Endothelial cell of umbilical vein (primary cell): ENCODE results near the gene ATP9B. TPM values are rescaled to one million over a fixed set of nuclear protein-coding genes. Genes with fewer than 3 reads are reported as not detected.

ENCODE experiments used
- BruUV-seq: library from RNA; stranded (reverse); fragments of 400-500 nt; replicated peaks from 2 replicates; lab custom pipeline; 2021; lab: Mats Ljungman, UMichigan
- CTCF ChIA-PET: fragments of 300-600, 350-600 bp; sonication (Branson Sonifier 250); formaldehyde crosslinking; loops from one replicate; lab custom pipeline; 2021; ENCODE audit warnings: antibody characterized with exemption, inconsistent platforms; lab: Charles Lee
- POLR2A ChIA-PET: fragments of 300-600, 350-600 bp; sonication (Branson Sonifier 250); formaldehyde crosslinking; loops from one replicate; lab custom pipeline; 2021; ENCODE audit warnings: antibody characterized with exemption, inconsistent platforms; lab: Charles Lee
- DNase-seq: peaks from one replicate; pipeline ENCODE4 v3.0.0-alpha.2; 2011; ENCODE audit warnings: low read depth, low spot score
- FAIRE-seq: peaks from 2 replicates; lab custom pipeline; 2011; peaks lifted over from hg19 to GRCh38; lab: Jason Lieb, UNC
- H2AFZ ChIP-seq: 2 replicates; pipeline ENCODE4 v1.6.0; 2012; ENCODE audit warnings: low read depth, low read length, control low read depth, inconsistent platforms
- H3K27ac ChIP-seq: 2 replicates; pipeline ENCODE4 v1.5.1; 2011; ENCODE audit warnings: low read depth, mild to moderate bottlenecking, control low read depth, low read length, moderate library complexity; ENCODE audit not compliant: insufficient read depth
- H3K27me3 ChIP-seq, 2 experiments: 2 replicates each; pipeline versions ENCODE4 v1.6.0 to v1.6.1; 2011; ENCODE audit warnings: low read length in 2 of 2, mixed read lengths in 1 of 2; ENCODE audit not compliant: control insufficient read depth in 2 of 2, insufficient read depth in 2 of 2
- H3K36me3 ChIP-seq, 2 experiments: 2 replicates in 1 of 2; 3 replicates in 1 of 2; pipeline ENCODE4 v1.5.1; 2011; ENCODE audit warnings: low read length in 2 of 2, mild to moderate bottlenecking in 1 of 2, moderate library complexity in 1 of 2; ENCODE audit not compliant: control insufficient read depth in 2 of 2, insufficient read depth in 2 of 2; ENCODE audit errors: extremely low read depth in 1 of 2
- H3K4me1 ChIP-seq: 3 replicates; pipeline ENCODE4 v1.5.1; 2011; ENCODE audit warnings: mild to moderate bottlenecking, low read length; ENCODE audit not compliant: control insufficient read depth, insufficient read depth; ENCODE audit errors: extremely low read depth
- H3K4me2 ChIP-seq: 2 replicates; pipeline ENCODE4 v1.6.1; 2011; ENCODE audit warnings: low read length, control low read depth, mixed read lengths; ENCODE audit not compliant: insufficient read depth
- H3K4me3 ChIP-seq, 3 experiments: fragments of 200-600 bp in 1 of 3; sonication (generic), shearing (Covaris generic) in 1 of 3; replicated peaks in 1 of 3; 2 replicates each; pipeline ENCODE4 v1.5.1; 2011 to 2016; ENCODE audit warnings: control low read depth in 3 of 3, low read length in 3 of 3, mild to moderate bottlenecking in 2 of 3, inconsistent platforms in 1 of 3, low read depth in 1 of 3, moderate library complexity in 1 of 3; ENCODE audit not compliant: insufficient read depth in 1 of 3
- H3K79me2 ChIP-seq: 2 replicates; pipeline ENCODE4 v1.6.0; 2012; ENCODE audit warnings: low read length, inconsistent platforms; ENCODE audit not compliant: control insufficient read depth, insufficient read depth
- H3K9ac ChIP-seq: replicated peaks from 2 replicates; pipeline ENCODE3; 2011; ENCODE audit warnings: low read length, control low read depth; ENCODE audit not compliant: insufficient read depth; ENCODE audit errors: extremely low read depth
- H3K9me1 ChIP-seq: replicated peaks from 3 replicates; pipeline ENCODE4 v1.6.0; 2011; ENCODE audit warnings: mild to moderate bottlenecking, low read length; ENCODE audit not compliant: control insufficient read depth, insufficient read depth; ENCODE audit errors: extremely low read depth
- H3K9me3 ChIP-seq: replicated peaks from 2 replicates; pipeline ENCODE4 v1.5.1; 2012; ENCODE audit warnings: low read length, inconsistent platforms; ENCODE audit not compliant: control insufficient read depth, insufficient read depth
- H4K20me1 ChIP-seq: replicated peaks from 2 replicates; pipeline ENCODE3; 2011; ENCODE audit warnings: mild to moderate bottlenecking, low read length; ENCODE audit not compliant: control insufficient read depth, insufficient read depth; ENCODE audit errors: extremely low read depth
- EZH2 ChIP-seq: IDR thresholded peaks from 2 replicates; pipeline ENCODE4 v1.6.1; 2012; ENCODE audit warnings: borderline replicate concordance, low read depth, mild to moderate bottlenecking, moderate library complexity, low read length, inconsistent platforms; ENCODE audit not compliant: severe bottlenecking
- FOS ChIP-seq: IDR thresholded peaks from 2 replicates; pipeline ENCODE4 v1.6.1; 2011; ENCODE audit warnings: mild to moderate bottlenecking, low read length, moderate library complexity, borderline replicate concordance; ENCODE audit not compliant: insufficient read depth
- GATA2 ChIP-seq: IDR thresholded peaks from 2 replicates; pipeline ENCODE4 v1.7.0; 2011; ENCODE audit warnings: low read depth, mild to moderate bottlenecking, moderate library complexity, mixed read lengths, low read length; ENCODE audit not compliant: insufficient read length, insufficient read depth
- JUN ChIP-seq: IDR thresholded peaks from 2 replicates; pipeline ENCODE4 v1.6.1; 2011; ENCODE audit warnings: borderline replicate concordance, low read depth; ENCODE audit not compliant: insufficient read length, insufficient read depth
- MYC ChIP-seq: IDR thresholded peaks from one replicate; pipeline ENCODE4 v1.6.1; 2011; ENCODE audit warnings: mild to moderate bottlenecking, low read depth, low read length
- POLR2A ChIP-seq: IDR thresholded peaks from 2 replicates; pipeline ENCODE4 v1.6.1; 2012; ENCODE audit warnings: low read depth, mild to moderate bottlenecking, control low read depth, low read length
- POLR2AphosphoS5 ChIP-seq: IDR thresholded peaks from 2 replicates; pipeline ENCODE4 v1.6.1; 2012; ENCODE audit warnings: low read depth, mild to moderate bottlenecking, control low read depth, low read length, moderate library complexity; ENCODE audit not compliant: insufficient read depth
- dilution Hi-C: fragments of 300-500 bp; cut with MboI; formaldehyde crosslinking; loops from one replicate; pipeline ENCODE4 v1.15.0; 2019; ENCODE audit warnings: low sequenced_read_pairs; ENCODE audit not compliant: extremely low pct_ligation_motif_present
- intact Hi-C: fragments of 100-400 bp; cut with micrococcal nuclease; formaldehyde crosslinking; loops from one replicate; pipeline ENCODE4 v1.10.0; 2022
- polyA plus RNA-seq, 4 experiments: library from polyadenylated mRNA; depleted of rRNA in 3 of 4; stranded (reverse) in 3 of 4; unstranded in 1 of 4; fragments of >200 nt; gene quantifications; 2 replicates each; pipeline versions ENCODE4 v1.2.1 to v1.2.3, GENCODE V29; 2011 to 2012; ENCODE audit warnings: missing spikeins in 1 of 4
- total RNA-seq: library from RNA; stranded (reverse); gene quantifications from 2 replicates; pipeline ENCODE4 v1.2.3, GENCODE V29; 2021
- TF ChIP-seq, protein P1 (sequence below): IDR thresholded peaks from 2 replicates; pipeline ENCODE4 v1.6.1; 2011; ENCODE audit not compliant: insufficient read depth, insufficient read length
- TF ChIP-seq, protein P2 (sequence below), 2 donors: IDR thresholded peaks; 1 replicate in 1 of 2; 2 replicates in 1 of 2; pipeline ENCODE4 v1.5.1; 2011; ENCODE audit warnings: low read length in 2 of 2, mild to moderate bottlenecking in 2 of 2, moderate library complexity in 2 of 2, control low read depth in 1 of 2, inconsistent platforms in 1 of 2, low read depth in 1 of 2; ENCODE audit not compliant: insufficient read depth in 1 of 2; ENCODE audit errors: extremely low read depth in 1 of 2

The ATP9B gene
- total and polyA plus RNA-seq, 2 donors (not counting 3 experiments of a cell fraction or from before 2014, with no cell fraction given), result 14.6 to 18.2 TPM

DNA sequence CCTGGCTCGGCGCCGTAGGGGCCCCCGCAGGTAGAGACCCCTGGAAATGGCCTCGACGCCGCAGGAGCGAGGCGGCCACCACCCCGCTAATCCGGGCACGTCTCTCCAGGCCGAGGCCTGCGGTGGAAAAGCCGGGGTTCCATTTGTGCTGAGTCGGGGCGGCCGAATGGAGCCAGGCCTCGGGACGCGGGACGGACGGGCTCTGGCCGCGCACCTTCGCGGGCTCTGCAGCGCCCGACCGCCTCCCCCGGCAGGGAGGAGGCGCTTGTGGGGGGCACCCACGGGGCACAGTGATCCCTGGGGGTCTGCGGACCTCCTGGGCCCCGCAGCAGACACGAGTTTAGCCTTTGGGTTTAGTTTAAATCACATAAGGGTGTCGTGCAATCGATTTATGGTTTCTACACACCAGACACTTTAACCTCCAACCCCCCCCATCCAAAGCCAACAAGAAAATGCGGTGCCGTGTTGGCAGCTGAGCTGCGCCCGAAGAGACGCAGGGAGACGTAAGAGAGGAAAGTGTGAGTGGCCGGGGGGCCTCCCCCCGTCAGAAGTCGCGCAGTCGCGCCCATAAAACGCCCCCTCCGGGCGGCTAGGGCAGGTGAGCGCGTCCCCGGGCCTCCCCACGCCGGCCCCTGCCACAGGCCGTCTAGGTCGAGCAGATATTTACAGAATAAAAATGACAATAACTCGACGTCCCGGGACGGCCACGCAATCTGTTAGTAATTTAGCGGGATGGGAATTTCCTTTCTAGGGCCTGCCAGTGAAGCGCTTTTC, 325.5 kb downstream of the ATP9B start:
- Histone ChIP-seq H3K4me3 (peak overlapping the region in 2 of 3 experiments; percentile 11 to 28), H2AFZ (peak overlapping the region; percentile 60), H3K4me1 (peaks cover 41% of the 10 kb centered on the region), H3K4me2 (peak overlapping the region; percentile 59), H4K20me1 (no peaks in the 10 kb centered on the region), H3K9ac (peak overlapping the region; percentile 70), H3K36me3 (no peaks in the 10 kb centered on the region), H3K27ac (peak overlapping the region; percentile 74), H3K9me1 (no peaks in the 10 kb centered on the region), H3K27me3 (no peaks in the 10 kb centered on the region), H3K9me3 (no peaks in the 10 kb centered on the region), H3K79me2 (no peaks in the 10 kb centered on the region)
- CTCF ChIA-PET, result no interaction called here
- BruUV-seq, result no TSS peak
- FAIRE-seq (peak; percentile 38), DNase-seq (peak; percentile 59)
- TF ChIP-seq, protein P1, sequence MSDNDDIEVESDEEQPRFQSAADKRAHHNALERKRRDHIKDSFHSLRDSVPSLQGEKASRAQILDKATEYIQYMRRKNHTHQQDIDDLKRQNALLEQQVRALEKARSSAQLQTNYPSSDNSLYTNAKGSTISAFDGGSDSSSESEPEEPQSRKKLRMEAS, result no peak
- TF ChIP-seq, protein P2, sequence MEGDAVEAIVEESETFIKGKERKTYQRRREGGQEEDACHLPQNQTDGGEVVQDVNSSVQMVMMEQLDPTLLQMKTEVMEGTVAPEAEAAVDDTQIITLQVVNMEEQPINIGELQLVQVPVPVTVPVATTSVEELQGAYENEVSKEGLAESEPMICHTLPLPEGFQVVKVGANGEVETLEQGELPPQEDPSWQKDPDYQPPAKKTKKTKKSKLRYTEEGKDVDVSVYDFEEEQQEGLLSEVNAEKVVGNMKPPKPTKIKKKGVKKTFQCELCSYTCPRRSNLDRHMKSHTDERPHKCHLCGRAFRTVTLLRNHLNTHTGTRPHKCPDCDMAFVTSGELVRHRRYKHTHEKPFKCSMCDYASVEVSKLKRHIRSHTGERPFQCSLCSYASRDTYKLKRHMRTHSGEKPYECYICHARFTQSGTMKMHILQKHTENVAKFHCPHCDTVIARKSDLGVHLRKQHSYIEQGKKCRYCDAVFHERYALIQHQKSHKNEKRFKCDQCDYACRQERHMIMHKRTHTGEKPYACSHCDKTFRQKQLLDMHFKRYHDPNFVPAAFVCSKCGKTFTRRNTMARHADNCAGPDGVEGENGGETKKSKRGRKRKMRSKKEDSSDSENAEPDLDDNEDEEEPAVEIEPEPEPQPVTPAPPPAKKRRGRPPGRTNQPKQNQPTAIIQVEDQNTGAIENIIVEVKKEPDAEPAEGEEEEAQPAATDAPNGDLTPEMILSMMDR (IDR thresholded peaks at IDR 0.05; ENCODE audit: extremely low read depth in 1 of 2, insufficient read depth in 1 of 2, low read depth in 1 of 2, low read length in 2 of 2), result no peak
- TF ChIP-seq GATA2, result no peak
- no peak for TF ChIP-seq EZH2
- TF ChIP-seq MYC, result no peak
- TF ChIP-seq POLR2AphosphoS5, result no peak
- no peak for TF ChIP-seq JUN
- no peak for TF ChIP-seq POLR2A
- TF ChIP-seq FOS, result no peak
- intact Hi-C loops (loop anchor here (2.0 kb wide), 1 partner anchor 284 kb away; the partner anchor contains the start of gene CTDP1), dilution Hi-C loops (no loop called here)
- POLR2A ChIA-PET, result interaction anchor here (1.2 kb wide), 1 partner anchor 284 kb away, joined by 3 read pairs; no protein-coding TSS in a partner anchor
